ENCODE data around the gene WDR5. TPM values are rescaled to one million over a fixed set of nuclear protein-coding genes. Genes with fewer than 3 reads are reported as not detected.

WDR5 gene
- polyA plus RNA-seq, 1 of the 3 experiments (the other 2 are of a cell fraction), result 36.6 TPM

DNA sequence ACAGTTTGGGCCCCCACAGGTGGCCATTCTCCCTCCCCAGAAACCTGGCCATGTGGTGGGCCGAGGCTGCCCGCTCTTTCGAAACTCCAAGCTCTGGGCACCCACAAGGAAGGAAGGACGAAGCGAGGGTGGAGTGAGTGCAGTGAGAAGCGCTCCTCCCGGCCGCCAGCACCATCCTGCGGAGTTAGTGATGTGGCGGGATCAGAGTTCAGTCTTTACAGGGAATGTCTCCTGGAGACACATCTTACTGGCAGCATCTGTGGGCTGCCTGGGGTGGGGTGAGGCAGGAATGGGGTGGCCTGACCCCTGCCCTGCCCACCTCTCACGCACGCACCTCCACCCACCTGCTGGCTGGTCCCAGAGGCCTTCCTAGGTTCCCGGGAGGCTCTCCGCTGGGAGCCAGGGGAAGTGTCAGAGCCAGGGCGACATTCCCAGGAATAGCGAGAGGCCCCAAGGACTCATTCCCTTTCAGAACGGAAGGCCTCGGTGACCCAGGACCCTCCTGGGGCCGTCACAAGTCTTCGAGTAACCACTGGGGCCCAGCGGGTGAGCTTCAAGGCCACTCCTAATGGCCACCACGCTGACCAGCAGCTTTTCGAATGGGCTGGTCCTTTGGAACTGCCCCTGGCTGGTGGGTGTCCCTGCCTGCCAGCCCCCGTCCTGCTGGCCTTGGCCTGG, 34.0 kb downstream of the WDR5 start:
- DNase-seq, result no peak
- H3K79me2 ChIP-seq (ENCODE audit: insufficient read depth), result peaks cover 4% of the 10 kb centered on the region; the same call in 1 of the 2 replicates
- POLR2A ChIA-PET, result no interaction called here

DNA sequence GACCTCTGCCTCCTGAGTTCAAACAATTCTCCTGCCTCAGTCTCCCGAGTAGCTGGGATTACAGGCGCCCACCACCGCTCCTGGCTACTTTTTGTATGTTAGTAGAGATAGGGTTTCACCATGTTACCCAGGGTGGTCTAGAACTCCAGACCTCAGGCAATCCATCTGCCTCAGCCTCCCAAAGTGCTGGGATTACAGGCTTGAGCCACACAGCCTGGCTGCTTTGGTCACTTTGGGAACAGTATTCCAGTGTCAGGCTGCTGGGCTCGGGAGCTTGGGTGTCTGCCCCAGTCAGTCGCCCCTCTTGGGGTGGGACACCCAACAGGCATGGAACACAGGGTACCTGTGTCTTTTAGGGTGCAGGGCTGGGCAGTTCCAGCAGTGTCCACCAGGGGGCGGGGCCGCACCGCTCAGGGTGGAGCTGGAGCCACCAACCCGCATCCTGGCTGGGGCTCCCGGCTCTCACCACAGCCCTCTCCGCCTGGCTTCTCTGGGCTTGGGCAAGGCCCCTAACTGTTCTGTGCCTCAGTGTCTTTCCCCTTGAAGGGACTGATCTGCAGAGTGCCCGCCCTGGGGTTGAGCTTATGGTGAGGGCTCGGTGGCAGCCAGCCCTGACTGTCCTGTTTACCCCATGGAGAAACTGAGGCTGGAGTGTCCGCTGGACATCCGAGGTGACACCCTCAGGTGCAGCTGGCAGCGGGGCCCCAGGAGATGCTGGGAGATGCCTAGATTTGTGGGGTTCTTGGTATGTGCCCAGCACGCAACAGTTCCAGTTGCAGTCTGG, 34.8 kb downstream of the WDR5 start:
- Histone ChIP-seq H3K27ac (ENCODE audit: low read depth in 2 of 2, low read length in 1 of 2) (no peak overlapping the region), H3K36me3 (replicated peaks in 1 of 2; ENCODE audit: control insufficient read depth in 1 of 2, insufficient read depth in 2 of 2, low read length in 1 of 2) (no peaks in the 10 kb centered on the region), H3K9me3 (no peaks in the 10 kb centered on the region), H2AFZ (ENCODE audit: low read depth) (no peak overlapping the region), H3K9me2 (no peaks in the 10 kb centered on the region), H3K4me1 (ENCODE audit: control insufficient read depth in 1 of 2, insufficient read depth in 2 of 2, low read depth in 1 of 2, low read length in 1 of 2) (peaks cover 0 to 5% of the 10 kb centered on the region in 2 experiments; a peak in 2 of 4 replicates), H3K9ac (no peak overlapping the region), H4K20me1 (ENCODE audit: insufficient read depth) (no peaks in the 10 kb centered on the region), H3K4me2 (no peak overlapping the region), H3K4me3 (ENCODE audit: low read depth in 2 of 2, low read length in 1 of 2) (no peak overlapping the region), H3K27me3 (ENCODE audit: insufficient read depth) (no peaks in the 10 kb centered on the region; the same call in 1 of the 2 replicates), H3K79me2 (ENCODE audit: insufficient read depth) (no peaks in the 10 kb centered on the region), H3F3A (replicated peaks; ENCODE audit: insufficient read depth) (peaks cover 10% of the 10 kb centered on the region)
- DNase-seq, result no peak
- TF ChIP-seq SMC3 (IDR thresholded peaks at IDR 0.05; ENCODE audit: low read depth, low read length) (no peak), FOSL2 (IDR thresholded peaks at IDR 0.05; ENCODE audit: borderline replicate concordance, low read depth) (no peak), NRF1 (IDR thresholded peaks at IDR 0.05; ENCODE audit: low read depth, low read length) (no peak), RCOR1 (IDR thresholded peaks at IDR 0.05; ENCODE audit: low read length) (no peak), NFIC (IDR thresholded peaks at IDR 0.05; ENCODE audit: borderline replicate concordance) (no peak), GATA2 (CRISPR knock-in tag; IDR thresholded peaks at IDR 0.05) (no peak), USF2 (IDR thresholded peaks at IDR 0.05; ENCODE audit: borderline replicate concordance, low read depth, low read length) (no peak), RAD21 (IDR thresholded peaks at IDR 0.05; ENCODE audit: low read length) (no peak), FOXJ3 (CRISPR knock-in tag; IDR thresholded peaks at IDR 0.05) (no peak), RXRA (IDR thresholded peaks at IDR 0.05; ENCODE audit: borderline replicate concordance, low read depth) (no peak), RFX5 (IDR thresholded peaks at IDR 0.05; ENCODE audit: low read length) (no peak), JUND (IDR thresholded peaks at IDR 0.05) (no peak), CHD2 (IDR thresholded peaks at IDR 0.05; ENCODE audit: low read length, partially characterized antibody) (no peak), TEAD4 (IDR thresholded peaks at IDR 0.05; ENCODE audit: borderline replicate concordance, insufficient read depth) (no peak), FOXM1 (IDR thresholded peaks at IDR 0.05; ENCODE audit: low read depth) (no peak)
- TF ChIP-seq, protein P1, sequence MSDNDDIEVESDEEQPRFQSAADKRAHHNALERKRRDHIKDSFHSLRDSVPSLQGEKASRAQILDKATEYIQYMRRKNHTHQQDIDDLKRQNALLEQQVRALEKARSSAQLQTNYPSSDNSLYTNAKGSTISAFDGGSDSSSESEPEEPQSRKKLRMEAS (IDR thresholded peaks at IDR 0.05; ENCODE audit: low read depth), result no peak
- TF ChIP-seq, protein P2, sequence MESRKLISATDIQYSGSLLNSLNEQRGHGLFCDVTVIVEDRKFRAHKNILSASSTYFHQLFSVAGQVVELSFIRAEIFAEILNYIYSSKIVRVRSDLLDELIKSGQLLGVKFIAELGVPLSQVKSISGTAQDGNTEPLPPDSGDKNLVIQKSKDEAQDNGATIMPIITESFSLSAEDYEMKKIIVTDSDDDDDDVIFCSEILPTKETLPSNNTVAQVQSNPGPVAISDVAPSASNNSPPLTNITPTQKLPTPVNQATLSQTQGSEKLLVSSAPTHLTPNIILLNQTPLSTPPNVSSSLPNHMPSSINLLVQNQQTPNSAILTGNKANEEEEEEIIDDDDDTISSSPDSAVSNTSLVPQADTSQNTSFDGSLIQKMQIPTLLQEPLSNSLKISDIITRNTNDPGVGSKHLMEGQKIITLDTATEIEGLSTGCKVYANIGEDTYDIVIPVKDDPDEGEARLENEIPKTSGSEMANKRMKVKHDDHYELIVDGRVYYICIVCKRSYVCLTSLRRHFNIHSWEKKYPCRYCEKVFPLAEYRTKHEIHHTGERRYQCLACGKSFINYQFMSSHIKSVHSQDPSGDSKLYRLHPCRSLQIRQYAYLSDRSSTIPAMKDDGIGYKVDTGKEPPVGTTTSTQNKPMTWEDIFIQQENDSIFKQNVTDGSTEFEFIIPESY (IDR thresholded peaks at IDR 0.05; ENCODE audit: borderline replicate concordance, low read depth), result no peak
- ChIA-PET POLR2A (interaction anchor here (1.2 kb wide), 1 partner anchor 272 kb away, joined by 6 read pairs; no protein-coding TSS in a partner anchor), CTCF (interaction anchor here (0.6 to 10.0 kb wide), 71 partner anchors 8 to 1301 kb away, joined by 3 to 384 read pairs (median 4); no protein-coding TSS in a partner anchor)
- whole genome bisulfite sequencing (ENCODE audit: low lambda C conversion rate), result 27% methylated on average over 4 of the region's 17 CpGs

More for the DNA sequence above, 34.0 kb downstream of the WDR5 start:
- H2AFZ ChIP-seq (ENCODE audit: low read depth), result no peak overlapping the region
- TF ChIP-seq FOXJ3 (CRISPR knock-in tag; IDR thresholded peaks at IDR 0.05), result no peak
- H4K20me1 ChIP-seq (ENCODE audit: insufficient read depth), result no peaks in the 10 kb centered on the region
- peaks cover 14% of the 10 kb centered on the region for H3F3A ChIP-seq (replicated peaks; ENCODE audit: insufficient read depth)
- no peaks in the 10 kb centered on the region; the same call in 1 of the 2 replicates for H3K27me3 ChIP-seq (ENCODE audit: insufficient read depth)
- H3K9me2 ChIP-seq, result no peaks in the 10 kb centered on the region
- no peak overlapping the region for H3K4me2 ChIP-seq
- peaks cover 0 to 2% of the 10 kb centered on the region in 2 experiments; a peak in 2 of 4 replicates for H3K4me1 ChIP-seq (ENCODE audit: control insufficient read depth in 1 of 2, insufficient read depth in 2 of 2, low read depth in 1 of 2, low read length in 1 of 2)
- CTCF ChIA-PET, result interaction anchor here (0.6 to 10.0 kb wide), 44 partner anchors 8 to 635 kb away, joined by 3 to 384 read pairs (median 6); no protein-coding TSS in a partner anchor
- no peak overlapping the region for H3K9ac ChIP-seq
- H3K4me3 ChIP-seq (ENCODE audit: low read depth in 2 of 2, low read length in 1 of 2), result no peak overlapping the region
- whole genome bisulfite sequencing (ENCODE audit: low lambda C conversion rate), result 86% methylated on average over 11 of the region's 24 CpGs
- H3K27ac ChIP-seq (ENCODE audit: low read depth in 2 of 2, low read length in 1 of 2), result no peak overlapping the region
- H3K36me3 ChIP-seq (replicated peaks in 1 of 2; ENCODE audit: control insufficient read depth in 1 of 2, insufficient read depth in 2 of 2, low read length in 1 of 2), result no peaks in the 10 kb centered on the region
- H3K9me3 ChIP-seq, result no peaks in the 10 kb centered on the region
